Measurements from ENCODE around the gene ACTR10.
"Not testable (repeated sequence)": the region's sequence is repeated elsewhere in the genome, so short reads cannot be mapped to it uniquely, and the experiment has no call there.

ACTR10 gene

DNA sequence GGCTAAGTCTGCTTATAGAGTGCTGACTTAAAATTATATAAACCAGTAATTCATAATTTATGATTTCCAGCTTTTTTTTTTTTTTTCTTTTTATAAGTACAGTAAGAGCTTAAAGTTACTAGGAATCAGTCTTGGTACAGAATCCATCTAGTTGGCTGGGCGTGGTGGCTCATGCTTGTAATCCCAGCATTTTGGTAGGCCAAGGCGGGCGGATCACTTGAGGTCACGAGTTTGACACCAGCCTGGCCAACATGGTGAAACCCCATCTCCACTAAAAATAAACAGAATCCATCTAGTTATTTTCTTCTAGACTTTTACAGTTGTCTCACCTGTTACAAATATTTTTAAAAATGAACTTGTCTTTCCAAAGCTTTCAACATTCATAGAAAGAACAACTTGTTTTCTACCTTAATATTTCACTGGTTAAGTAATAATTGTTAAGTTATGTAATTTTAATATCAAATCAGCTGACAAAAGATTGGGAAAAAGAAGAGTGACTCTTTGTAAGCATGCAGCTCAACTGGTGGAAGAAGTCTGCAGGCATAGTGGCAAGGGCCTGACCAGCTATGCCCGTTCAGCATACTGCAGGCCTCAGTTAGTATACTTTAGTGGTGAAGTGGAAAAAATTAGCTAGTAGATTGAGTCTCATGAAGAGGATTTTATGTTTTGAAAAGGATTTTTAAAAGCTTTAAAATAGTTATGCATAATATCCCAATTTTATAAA, 27.3 kb downstream of the ACTR10 start:
- FAIRE-seq: no peak

DNA sequence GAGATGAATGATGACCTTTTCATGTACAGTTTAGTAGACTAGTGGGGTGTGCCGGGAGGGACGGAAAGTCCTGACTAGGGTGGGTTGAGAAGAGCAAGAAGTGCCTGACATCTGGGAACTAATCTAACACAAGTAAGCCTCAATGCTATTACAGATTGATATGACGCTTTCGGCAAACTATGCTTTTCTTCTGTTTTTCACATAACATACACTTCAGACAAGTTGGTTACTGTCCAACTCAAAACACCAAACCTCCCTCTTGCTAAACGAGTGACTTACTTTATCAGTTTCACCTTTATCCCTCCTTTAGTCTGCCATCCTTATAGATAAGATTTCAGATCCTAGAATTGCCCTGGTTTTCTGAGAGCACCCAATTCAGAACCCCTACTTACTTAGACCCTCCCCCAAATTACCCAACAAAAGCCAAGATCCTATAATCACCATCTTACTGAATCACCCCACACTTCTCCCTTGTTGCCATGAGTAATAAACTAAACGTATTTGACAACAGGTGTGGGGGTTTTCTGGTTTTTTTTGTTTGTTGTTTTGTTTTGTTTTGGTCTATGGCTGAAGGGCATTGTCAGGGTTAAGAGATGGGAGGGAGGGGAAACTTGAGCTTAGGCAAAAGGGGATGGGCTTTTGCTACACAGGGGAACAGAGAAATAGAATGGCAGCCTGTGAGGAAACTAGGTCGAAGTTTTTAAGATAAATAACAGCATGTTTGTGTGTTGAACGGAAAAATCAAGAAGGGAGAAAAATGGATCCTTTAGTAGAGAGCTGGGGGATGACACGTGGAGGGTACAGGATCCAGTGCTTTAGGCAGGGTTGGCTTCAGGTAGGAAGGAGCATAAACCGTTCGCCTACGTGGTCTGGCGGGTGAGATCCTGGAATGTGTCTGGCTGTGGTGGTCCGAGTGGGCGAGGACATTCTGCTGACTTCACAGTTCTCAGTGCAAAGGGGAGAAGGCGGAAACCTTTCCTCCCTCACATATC, 38.6 kb downstream of the ACTR10 start:
- FAIRE-seq: no peak

DNA sequence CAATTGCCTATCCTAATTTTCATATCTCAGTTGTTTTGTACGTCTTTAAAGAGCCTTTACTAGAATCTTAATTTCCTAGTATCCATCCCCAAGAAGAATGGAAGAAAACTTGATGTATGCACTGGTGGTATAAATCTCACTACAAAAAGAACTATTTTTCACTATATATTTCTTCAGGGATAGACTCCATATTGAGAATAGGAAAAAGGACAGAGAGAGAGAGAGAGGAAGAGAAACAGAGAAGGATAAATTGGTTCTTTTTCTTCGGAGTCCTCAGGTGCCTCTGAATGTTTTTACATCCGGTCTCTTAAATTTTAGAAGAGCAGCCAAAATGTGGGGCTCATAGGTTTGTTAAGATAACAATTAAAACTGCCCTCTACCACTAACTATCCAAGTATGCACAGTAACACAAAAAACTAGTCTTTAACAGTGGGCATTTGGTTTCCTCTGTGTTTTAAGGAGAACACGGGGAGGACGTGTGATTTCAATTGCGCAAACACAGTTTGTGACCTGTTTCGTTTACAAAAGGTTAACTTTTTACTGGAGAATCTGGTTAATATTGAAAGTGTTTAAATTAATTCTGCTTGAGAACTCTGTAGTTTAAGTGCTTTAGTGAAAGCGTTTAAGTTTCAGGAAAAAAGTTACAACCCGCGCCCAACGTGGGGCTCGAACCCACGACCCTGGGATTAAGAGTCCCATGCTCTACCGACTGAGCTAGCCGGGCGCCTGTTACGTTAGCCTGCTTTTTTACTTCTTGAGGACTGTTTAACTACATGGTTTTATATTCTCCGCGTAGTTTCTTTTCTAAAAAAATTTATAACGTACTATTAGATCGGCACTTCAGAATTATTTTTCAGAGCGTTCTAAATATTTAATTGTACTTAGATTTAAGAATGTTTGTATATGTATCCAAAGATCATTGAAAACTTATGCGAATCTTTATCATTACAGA, 39.6 kb downstream of the ACTR10 start:
- FAIRE-seq: peak; percentile 87

DNA sequence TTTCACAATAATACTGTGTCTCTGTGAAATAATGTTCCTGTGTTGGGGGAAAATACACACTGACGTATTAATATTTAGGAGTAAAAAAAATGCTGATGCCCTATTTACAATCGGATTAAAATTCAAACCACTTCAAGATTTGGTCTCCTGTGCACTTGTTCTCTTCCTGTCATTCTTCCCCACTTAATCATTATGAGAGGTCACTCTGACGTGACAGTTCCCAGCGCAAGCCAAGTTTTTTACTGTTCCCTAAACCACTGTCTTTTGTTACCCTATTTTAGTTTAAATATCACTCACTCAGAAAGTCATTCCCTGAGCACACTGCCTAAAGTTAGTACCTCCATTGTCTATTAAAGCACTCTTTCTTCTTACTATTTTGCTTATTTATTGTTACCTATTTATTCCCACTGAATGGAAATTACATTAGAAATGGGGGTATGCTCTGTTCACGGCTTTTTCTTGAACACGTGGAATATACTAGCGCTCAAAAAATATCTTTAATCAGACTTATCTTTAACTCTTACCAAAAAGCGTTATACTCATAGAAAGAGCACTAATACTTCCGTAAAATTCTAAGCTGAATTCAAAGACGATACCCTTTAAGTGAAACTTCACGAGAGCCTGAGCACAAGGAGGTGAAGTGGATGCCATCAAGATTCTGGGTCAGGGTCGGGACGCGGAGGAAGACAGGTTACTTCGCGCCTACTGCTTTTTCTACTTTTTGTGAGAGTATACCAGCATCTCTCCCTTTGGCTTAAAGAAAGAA, 44.0 kb downstream of the ACTR10 start:
- FAIRE-seq: no peak

DNA sequence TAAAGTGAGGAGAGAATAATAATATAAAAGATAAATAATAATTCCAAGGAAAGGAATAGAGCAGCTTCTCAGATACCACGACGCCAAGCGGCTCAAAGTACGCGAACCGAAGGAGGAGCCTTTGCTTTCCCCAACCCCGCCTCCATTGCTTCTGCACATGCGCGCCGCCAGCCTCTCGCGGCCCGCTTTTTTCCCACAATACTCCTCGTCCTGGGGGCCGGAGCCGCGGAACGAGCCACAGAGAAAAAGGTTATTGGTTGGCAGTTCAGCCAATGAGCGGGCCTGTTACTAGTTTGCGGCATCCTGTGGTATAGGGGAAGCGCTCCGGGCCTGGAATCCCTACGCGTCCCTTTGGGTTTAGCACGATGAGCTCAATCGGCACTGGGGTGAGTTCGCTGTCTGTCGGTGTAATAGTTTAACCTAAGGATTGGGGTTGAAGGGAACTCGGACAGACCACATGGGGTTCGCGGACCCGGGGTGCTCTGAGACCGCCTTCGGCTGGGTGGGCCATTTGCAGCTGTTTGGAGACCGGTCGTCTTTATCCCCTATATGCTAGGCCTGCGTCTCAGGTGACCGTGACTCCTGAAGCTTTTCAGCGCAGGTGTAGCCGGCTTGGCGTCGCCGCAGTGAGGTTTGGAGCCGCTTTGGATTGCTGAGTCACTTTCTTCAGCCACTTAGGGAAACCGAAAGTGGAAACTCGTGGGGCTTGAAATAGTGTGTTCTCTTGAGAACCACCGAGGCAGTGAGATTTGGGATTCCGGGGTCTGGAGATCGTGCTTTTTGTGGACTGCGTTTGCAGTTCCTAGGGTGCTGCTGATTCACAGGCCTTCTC, 44.8 kb downstream of the ACTR10 start, which contains the start of gene PSMA3:
TSS of gene PSMA3 (plus strand) at position 288 of the 832 bp plus-strand sequence. CDS start at position 366, 78 bp downstream.
- peak; percentile 97 for FAIRE-seq

DNA sequence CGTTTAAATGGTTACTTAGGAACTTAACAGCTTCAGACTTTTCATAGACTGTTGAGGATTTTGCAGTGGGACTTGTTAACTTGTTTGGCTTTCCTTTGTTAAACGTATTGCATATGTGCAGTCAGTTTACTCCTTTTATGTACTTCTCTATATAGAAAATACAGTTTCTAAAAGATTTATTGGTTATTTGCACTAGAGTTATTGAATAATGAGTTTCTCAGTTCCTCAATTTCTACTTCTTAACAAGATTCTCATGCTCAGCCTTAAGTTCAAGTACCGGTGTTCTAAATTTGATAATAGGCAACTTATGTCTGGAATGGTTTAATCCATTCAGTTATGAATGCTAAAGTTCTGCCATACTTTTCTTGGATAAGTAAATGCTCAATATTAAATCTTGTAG, 45.6 kb downstream of the ACTR10 start:
- FAIRE-seq: no peak

DNA sequence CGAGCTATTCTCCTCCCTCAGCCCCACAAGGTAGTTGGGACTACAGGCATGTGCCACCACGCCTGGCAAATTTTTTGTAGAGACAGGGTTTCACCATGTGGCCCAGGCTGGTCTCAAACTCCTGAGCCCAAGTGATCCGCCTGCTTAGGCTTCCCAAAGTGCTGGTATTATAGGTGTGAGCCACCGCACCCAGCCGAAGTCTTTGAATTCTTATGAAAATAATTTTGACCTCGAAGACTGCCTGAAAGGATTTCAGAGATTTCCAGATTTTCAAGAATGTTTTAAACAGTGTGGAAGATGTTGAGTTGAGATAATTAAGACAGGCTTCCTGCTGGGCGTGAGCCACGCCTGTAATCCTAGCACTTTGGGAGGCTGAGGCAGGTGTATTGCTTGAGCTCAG, 49.7 kb downstream of the ACTR10 start:
- FAIRE-seq: no peak

DNA sequence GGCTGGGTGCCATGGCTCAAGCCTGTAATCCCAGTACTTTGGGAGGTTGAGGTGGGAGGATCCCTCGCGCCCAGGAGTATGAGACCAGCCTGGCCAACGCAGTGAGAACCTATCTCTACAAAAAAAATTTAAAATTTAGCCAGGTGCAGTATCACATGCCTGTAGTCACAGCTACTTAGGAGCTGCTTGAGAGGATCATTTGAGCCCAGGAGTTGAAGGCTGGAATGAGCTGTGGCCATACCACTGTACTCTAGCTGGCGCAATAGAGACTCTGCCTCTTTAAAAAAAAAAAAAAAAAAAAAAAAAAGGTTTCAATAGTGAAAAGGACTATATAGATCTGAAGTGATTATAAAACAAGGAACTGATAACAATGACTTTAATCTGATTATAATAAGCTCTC, 58.2 kb downstream of the ACTR10 start:
- no peak for FAIRE-seq

DNA sequence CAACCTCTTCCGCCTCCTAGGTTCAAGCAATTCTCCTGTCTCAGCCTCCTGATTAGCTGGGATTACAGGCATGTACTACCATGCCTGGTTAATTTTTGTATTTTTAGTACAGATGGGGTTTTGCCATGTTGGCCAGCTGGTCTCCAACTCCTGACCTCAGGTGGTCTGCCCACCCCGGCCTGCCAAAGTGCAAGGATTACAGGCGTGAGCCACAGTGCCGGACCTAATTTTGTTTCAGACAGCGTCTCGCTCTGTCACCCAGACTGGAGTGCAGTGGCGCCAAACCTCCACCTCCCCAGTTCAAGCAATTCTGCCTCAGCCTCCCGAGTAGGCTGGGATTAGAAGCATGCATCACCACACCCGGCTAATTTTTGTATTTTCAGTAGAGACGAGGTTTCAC, 62.1 kb downstream of the ACTR10 start:
- FAIRE-seq: not testable (repeated sequence)

DNA sequence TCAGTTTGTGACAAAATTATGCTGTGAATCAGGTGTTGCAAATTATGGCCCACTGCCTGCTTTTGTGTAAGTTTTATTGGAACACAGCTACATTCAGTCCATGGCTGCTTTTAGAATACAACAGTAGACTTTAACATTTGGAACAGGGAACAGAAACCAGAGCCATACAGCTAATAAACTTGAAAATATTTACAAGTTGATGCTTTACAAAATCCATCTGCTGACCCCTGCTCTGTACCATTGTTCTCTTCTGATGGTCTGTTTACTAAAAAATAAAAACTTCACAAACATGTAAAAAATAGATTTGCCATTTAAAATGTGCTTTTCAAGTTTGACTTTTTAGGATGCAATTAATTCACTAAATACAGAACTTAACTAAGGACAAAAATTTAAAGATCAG, 65.5 kb downstream of the ACTR10 start:
- FAIRE-seq: peak; percentile 96

DNA sequence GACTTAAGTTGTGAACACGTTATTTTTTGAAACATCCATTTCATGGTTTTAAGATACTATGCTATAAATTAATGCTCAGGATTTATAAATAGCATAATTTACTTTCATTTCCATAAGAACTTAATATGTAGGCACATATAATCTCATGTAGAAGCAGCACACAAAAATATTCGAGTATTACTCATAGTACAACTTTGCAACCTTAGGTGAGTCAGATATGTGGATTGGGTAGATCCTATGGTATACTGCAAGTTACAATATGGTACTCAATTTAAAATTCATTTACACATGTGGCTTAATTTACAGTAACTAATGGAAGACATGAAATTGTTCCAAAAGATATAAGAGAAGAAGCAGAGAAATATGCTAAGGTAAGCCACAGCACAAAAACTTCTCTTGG, 70.7 kb downstream of the ACTR10 start:
- FAIRE-seq: no peak

DNA sequence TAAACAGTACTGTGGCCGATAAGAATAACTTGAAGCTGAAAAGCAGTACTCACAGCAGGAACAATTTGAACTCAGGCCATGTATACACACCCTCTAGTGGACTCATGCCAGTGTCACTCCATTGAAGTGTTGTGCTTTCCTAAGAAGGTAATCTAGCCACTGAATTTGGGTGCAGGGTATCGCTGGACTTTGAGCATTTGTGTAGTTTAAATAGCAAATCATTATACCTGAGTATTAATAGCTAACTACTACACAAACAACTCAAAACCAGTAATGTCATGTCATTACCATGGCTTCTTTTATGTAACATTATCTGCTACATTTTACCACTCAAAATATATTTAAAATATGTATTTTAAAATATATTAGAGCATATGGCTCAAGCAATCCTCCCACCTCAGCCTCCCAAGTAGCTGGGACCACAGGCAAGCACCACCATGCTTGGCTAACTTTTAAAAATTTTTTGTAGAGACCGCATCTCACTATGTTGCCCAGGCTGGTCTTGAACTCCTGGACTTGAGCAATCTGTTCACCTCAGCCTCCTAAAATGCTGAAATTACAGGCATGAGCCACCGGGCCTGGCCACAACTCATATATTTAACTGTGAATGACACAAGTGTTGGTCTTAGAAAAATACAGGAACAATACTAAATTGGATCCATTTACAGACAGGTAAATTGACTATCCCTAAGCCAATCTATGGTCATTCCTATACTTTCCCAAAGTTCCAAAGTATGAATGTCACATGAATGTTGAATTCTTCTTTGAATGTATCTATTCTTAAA, 72.8 kb downstream of the ACTR10 start:
- FAIRE-seq: no peak

DNA sequence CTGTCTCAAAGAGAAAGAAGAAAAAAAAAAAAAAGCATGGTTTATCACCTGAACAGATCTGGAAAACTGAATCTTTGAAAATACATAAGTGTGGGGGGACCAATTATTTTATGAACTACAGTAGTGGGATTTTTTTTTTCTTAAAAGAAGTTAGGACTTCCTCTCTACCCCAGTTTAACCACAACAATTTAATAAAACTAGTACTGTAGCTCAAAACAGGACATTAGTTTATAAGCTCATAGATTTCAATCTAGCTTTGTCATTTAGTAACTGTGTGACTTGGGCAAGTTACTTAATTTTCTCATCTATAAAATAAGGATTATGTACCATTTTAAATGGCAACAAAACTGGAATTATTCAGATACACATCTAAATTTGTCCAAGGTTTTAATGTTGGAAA, 74.9 kb downstream of the ACTR10 start:
- FAIRE-seq: no peak

DNA sequence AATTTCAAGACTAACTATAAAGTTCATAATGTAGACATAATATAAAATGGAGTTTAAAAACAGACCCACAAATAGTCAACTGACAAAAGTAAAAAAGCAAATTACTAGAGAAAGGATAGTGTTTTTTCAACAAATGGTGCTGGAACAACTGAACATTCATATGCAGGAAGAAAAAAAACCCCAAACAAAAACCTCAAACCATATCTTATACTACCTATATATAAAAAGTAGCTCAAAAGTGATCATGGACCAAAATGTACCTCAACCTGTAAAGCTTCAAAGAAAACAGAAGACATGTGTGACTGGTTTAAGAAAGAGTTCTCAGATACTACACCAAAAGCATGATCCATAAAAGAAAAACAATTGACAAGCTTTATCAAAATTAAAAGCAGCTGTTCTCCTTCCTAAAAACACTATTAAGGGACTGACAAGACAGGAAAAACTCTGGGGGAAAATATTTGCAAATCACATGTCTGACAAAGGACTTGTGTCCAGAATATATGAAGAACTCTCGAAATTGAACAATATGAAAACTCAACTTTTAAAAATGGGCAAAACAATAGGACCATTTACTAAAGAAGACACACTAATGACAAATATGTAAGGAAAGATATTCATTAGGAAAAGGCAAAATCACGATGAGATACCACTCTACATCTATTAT, 75.7 kb downstream of the ACTR10 start:
- no peak for FAIRE-seq

DNA sequence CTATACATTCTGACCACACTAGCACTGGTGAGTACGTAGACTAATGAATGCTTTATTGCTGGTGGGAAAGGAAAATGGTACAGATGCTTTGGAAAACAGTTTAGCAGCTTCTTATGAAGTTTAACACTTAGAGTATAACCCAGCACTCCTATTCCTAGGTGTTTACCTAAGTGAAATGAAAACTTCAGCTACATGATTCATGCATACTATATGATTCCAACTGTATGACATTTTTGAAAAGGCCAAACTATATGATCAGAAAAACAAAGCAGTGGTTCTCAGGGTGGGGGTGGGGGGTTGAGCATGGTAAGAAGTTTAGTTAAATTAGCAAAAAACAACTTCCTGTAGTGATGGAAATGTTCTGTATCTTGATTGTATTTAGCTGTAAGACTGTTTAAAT, 76.3 kb downstream of the ACTR10 start:
- no peak for FAIRE-seq

DNA sequence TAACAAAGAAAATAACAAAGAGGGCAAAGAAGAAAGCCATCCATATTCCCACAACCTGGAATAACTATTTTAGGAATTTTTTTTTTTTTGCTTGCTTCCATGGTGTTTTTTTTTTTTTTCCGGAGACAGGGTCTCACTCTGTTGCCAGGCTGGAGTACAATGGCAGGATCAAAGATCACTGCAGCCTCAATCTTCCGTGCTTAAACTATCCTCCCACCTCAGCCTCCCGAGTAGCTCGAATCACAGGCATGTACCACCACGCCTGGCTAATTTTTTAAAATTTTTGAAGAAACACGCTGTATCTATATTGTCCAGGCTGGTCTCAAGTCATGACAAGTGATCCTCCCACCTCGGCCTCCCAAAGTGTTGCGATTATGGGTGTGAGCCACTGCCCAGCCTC, 78.2 kb downstream of the ACTR10 start:
- FAIRE-seq: no peak

DNA sequence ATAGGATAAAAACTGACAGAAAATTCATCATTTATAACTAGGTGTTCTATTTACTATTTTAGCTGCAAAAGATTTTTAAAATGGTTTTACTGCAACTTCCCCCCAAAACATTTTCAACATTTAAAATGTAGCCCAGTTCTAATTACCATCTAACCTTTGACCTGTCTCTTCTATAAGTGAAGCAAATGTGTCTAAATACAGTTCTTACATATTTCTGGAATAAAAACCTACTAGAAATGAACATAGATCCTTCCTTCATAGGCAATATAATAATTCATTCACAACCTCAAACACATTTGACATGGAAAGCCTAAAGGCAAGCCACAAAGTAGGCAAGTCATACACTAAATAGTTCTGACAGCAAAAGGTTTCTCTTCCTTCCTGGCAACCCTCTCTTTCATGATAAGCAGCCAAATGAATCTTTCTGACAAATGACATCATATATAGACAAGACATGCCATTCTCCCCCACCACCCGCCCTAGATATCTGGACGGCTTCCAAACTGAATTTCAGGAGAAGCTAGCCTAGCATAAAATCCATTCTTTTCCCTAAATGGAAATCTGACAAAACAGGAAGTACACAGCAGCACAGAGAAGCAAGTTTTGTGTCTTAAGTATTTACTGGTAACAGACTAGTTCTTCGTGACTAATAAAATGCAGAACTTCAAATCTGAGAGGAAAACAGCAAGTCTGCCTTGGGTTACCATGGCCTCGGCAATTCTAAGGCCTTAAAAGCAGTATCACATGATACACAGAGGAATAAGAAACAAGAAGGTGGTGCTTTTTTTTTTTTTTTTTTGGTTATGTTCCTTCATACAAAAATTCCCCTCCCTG, 81.2 kb downstream of the ACTR10 start:
- peak; percentile 70 for FAIRE-seq

DNA sequence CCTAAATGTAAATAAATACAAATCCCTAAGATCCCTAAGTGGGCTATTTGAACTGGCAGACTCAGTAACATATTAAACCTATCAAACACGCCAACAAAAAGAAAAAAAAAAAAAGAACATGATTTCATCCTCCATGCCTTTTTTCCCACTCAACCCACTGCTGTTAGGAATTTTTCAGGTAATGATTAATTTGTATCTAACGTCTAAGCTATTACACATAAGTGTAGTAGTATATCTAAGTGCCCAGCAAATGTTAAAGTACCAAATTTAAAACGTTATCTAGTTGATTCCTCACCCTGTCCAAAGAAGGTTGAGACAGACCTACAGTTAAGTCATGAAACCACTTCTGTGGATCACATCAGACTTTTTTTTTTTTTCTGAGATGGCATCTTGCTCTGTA, 82.0 kb downstream of the ACTR10 start:
- FAIRE-seq: no peak

All from endometrium (tissue), 2 donors.